HUES48 (cell line): ENCODE data around the gene CDH5.

ENCODE experiments used
- H3K27ac ChIP-seq: one replicate; pipeline ENCODE4 v1.7.0; 2013; ENCODE audit warnings: low read depth, low read length, inconsistent platforms
- H3K27me3 ChIP-seq: 2 replicates; pipeline ENCODE4 v1.6.1; 2013; ENCODE audit warnings: mild to moderate bottlenecking, low read length; ENCODE audit not compliant: control insufficient read depth, insufficient read depth
- H3K36me3 ChIP-seq: 2 replicates; pipeline ENCODE4 v1.6.1; 2013; ENCODE audit warnings: low read length; ENCODE audit not compliant: control insufficient read depth, insufficient read depth
- H3K4me1 ChIP-seq: 2 replicates; pipeline ENCODE4 v1.6.1; 2013; ENCODE audit warnings: mild to moderate bottlenecking, low read length; ENCODE audit not compliant: control insufficient read depth, insufficient read depth
- H3K4me3 ChIP-seq: 2 replicates; pipeline ENCODE4 v1.5.1; 2013; ENCODE audit warnings: mild to moderate bottlenecking, low read depth, low read length
- H3K9ac ChIP-seq: 2 replicates; pipeline ENCODE4 v1.6.1; 2013; ENCODE audit warnings: mild to moderate bottlenecking, low read depth, low read length, moderate library complexity
- H3K9me3 ChIP-seq: 2 replicates; pipeline ENCODE4 v1.6.1; 2013; ENCODE audit warnings: low read length; ENCODE audit not compliant: control insufficient read depth, insufficient read depth

CDH5 gene

DNA sequence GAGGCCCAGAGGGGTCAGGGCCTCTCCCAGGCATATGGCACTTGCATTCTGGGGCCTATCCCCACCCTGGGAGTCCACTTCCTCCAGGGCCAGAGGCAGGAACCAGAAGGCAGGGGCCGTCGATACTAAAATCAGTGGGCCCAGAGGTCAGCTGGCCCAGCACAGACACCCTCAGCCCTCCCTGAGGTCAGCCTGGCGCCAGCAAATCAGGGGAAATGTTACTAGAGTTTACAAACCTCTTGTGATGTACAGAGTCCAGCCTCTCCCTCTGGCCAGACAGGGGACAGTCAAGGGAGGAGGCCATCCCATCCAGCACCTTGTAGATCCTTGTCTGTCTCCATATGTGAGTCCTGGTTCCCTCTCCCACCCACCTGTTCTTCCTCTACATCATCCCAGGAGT, 10.8 kb downstream of the CDH5 start:
- no peak overlapping the region for H3K9ac ChIP-seq
- no peaks in the 10 kb centered on the region for H3K9me3 ChIP-seq
- no peaks in the 10 kb centered on the region for H3K36me3 ChIP-seq
- no peaks in the 10 kb centered on the region for H3K27me3 ChIP-seq
- H3K4me3 ChIP-seq: no peak overlapping the region
- no peak overlapping the region for H3K27ac ChIP-seq
- 0 out of 2 replicates have a peak, but pooled peaks cover 3% of the 10 kb centered on the region for H3K4me1 ChIP-seq

DNA sequence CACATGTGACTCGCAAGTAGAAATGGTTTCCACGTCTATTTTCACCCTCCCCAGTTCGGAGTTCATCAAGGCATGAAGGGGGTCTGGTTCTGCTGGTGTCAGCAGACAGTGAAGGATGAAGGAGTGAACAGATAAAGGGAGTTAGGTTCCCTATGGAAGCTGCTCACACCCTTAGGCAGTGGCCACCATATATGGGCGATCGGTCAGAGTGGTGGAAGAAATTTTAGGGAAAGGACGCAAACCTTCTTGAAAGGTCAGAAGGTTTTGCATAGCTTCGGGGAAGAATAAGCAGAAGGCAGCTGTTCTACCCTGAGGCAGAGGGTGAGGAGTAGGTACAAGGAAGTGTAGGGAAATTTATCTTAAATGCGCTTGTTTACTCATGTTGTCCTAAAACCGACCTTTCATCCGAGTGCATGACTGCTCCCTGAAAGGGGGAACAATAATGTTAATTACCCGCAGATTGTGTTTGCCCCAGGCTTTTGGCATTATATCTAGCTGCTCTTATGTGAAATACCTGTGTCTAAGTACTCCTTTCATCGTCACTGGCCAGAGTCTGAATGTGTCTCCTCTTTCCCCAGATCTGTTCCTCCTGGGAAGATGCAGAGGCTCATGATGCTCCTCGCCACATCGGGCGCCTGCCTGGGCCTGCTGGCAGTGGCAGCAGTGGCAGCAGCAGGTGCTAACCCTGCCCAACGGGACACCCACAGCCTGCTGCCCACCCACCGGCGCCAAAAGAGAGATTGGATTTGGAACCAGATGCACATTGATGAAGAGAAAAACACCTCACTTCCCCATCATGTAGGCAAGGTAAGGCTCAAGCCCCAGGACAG, 12.5 kb downstream of the CDH5 start:
- no peak overlapping the region for H3K4me3 ChIP-seq
- no peak overlapping the region for H3K9ac ChIP-seq
- no peaks in the 10 kb centered on the region for H3K27me3 ChIP-seq
- H3K27ac ChIP-seq: no peak overlapping the region
- no peaks in the 10 kb centered on the region for H3K9me3 ChIP-seq
- H3K4me1 ChIP-seq: peaks cover 9% of the 10 kb centered on the region; the same call in 1 of the 2 replicates
- H3K36me3 ChIP-seq: no peaks in the 10 kb centered on the region

DNA sequence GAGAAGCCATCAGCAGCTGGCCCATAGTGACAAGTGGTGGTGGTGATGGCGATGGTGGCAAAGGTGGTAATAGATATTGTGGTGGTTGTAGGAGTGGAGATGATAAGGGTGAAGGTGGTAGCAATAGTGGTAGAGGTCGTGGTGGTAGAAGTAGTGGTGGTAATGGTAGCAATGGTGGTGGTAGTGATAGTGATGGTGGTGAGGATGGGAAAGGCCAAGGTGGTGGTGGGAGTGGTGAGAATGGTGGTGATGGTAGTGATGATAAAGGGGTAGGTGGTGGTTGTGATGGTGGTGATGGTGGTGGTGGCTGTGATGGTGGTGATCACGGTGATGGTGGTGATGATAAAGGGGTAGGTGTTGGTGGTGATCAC, 13.1 kb downstream of the CDH5 start:
- H3K4me3 ChIP-seq: no peak overlapping the region
- no peak overlapping the region for H3K9ac ChIP-seq
- H3K36me3 ChIP-seq: no peaks in the 10 kb centered on the region
- no peak overlapping the region for H3K27ac ChIP-seq
- peaks cover 9% of the 10 kb centered on the region; the same call in 1 of the 2 replicates for H3K4me1 ChIP-seq
- H3K27me3 ChIP-seq: no peaks in the 10 kb centered on the region
- no peaks in the 10 kb centered on the region for H3K9me3 ChIP-seq

DNA sequence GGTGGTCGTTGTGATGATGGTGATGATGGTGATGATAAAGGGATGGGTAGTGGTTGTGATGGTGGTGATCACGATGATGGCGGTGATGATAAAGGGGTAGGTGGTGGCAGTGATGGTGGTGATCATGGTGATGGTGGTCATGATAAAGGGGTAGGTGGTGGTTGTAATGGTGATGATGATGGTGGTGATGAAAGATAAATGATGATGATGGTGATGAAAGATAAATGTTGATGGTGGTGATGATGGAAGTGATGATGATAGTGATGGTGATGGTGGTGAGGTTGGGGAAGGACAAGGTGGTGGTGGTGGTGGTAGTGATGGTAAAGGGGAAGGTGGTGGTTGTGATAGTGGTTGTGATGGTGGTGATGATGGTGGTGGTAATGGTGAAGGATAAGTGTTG, 13.9 kb downstream of the CDH5 start:
- no peaks in the 10 kb centered on the region for H3K27me3 ChIP-seq

DNA sequence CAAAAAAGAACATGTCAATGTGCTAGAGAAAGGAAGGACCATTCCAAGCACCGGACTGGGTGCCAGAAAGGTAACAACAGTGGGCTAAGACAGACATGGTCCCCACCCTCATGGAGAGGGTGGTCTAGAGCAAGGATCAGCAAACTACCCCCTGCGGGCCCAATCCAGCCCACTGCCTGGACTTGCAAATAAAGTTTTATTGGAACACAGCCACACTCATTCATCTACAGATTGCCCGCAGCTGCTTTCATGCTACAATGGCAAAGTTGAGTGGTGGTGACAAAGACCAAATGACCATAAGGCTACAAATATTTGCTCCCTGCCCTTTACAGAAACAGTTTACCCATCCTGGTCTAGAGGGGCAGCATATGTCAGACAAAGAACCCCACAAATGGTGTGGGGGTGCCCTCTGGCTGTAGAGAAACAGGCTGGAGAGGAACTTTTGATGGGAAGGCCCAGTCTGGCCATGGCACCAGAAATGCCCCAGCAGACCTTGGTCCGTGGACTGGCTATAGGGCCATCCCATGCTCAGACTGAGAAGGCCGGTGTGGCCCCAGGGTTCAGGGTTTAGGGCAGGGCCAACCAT, 15.2 kb downstream of the CDH5 start:
- peaks cover 6% of the 10 kb centered on the region; the same call in 1 of the 2 replicates for H3K4me1 ChIP-seq
- no peaks in the 10 kb centered on the region for H3K36me3 ChIP-seq
- H3K4me3 ChIP-seq: no peak overlapping the region
- H3K9ac ChIP-seq: no peak overlapping the region
- H3K27me3 ChIP-seq: no peaks in the 10 kb centered on the region
- no peaks in the 10 kb centered on the region for H3K9me3 ChIP-seq
- peak overlapping the region; percentile 84 for H3K27ac ChIP-seq

More for the DNA sequence above, 13.9 kb downstream of the CDH5 start:
- Histone ChIP-seq H3K9ac (no peak overlapping the region), H3K4me3 (no peak overlapping the region), H3K4me1 (peaks cover 9% of the 10 kb centered on the region; the same call in 1 of the 2 replicates), H3K36me3 (no peaks in the 10 kb centered on the region), H3K9me3 (no peaks in the 10 kb centered on the region), H3K27ac (no peak overlapping the region)

DNA sequence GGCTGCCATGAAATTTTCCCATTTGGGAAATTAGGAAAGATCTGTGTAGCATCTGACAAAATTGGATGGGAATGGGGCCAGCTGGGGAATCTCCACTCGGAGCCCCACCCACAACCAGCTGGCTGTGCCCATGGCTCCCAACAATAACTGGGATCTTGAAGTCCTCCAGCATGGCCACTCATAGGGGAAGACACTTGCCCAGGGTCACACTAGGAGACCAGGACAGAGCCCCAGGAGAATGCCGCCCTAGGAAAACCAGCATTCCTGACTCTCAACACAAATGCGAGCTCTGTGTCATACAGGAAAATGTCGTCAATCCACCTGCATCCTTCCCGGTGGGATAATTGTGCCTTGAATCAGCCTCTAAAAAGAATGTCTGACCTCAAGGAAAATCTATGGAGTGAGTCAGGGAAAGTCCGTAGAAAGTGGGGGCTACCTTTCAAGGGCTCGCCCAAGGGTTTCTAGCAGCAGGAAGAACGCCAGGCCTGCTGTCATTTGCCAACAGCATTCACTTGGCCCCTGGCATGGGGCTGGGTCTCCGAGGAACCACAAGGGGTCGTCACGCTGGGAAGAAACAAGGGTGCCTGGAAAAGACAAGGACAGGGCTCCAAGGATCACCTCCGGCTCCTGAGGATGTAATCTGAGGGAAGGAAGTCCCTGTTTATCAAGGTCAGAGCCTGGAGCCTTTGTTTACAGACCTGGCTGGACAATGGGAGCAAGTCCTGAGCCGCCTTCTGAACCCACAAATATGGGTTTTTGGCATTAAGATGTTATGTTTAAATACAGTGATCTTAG, 15.9 kb downstream of the CDH5 start:
- peak overlapping the region; percentile 84 for H3K27ac ChIP-seq

DNA sequence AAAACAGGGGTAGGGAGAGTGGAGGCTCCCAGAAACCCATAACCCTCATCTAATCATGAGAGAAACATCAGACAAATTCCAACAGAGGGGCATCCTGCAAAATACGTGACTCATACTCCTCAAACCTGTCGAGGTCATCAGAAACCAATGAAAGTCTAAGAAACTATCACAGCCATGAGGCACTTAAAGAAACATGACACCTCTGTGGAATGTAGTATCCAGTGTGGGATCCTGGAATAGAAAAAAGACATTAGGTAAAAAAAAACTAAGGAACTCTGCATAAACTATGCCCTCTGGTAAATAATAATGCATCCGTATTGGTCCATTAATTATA, 16.4 kb downstream of the CDH5 start:
- Histone ChIP-seq H3K27me3 (no peaks in the 10 kb centered on the region), H3K27ac (peak overlapping the region; percentile 84), H3K4me3 (no peak overlapping the region), H3K36me3 (no peaks in the 10 kb centered on the region), H3K9me3 (no peaks in the 10 kb centered on the region), H3K4me1 (peaks cover 6% of the 10 kb centered on the region; the same call in 1 of the 2 replicates), H3K9ac (no peak overlapping the region)

More for the DNA sequence above, 15.9 kb downstream of the CDH5 start:
- Histone ChIP-seq H3K27me3 (no peaks in the 10 kb centered on the region), H3K4me3 (no peak overlapping the region), H3K9me3 (no peaks in the 10 kb centered on the region), H3K9ac (no peak overlapping the region), H3K36me3 (no peaks in the 10 kb centered on the region), H3K4me1 (peaks cover 6% of the 10 kb centered on the region; the same call in 1 of the 2 replicates)

DNA sequence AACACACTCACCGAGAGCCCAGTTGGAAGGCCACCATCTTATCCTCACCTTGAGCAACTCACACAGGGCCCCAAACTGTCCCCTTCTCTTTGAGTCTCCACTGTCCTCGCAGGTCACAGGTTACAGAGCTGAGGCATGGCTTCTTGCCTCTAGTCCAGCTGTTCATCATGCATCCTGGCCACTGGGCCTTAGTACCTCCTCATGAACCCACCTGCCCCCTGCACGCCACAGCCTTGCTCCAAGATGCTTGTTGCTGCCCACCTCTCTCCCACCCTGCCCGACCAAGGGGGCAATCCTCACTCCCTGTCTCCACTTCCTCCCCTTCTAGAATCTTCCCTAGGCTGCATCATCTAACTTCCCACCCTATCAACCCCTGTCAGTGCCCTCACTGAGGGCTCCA, 17.1 kb downstream of the CDH5 start:
- no peak overlapping the region for H3K4me3 ChIP-seq
- H3K9ac ChIP-seq: no peak overlapping the region
- H3K4me1 ChIP-seq: peaks cover 6% of the 10 kb centered on the region; the same call in 1 of the 2 replicates
- no peaks in the 10 kb centered on the region for H3K9me3 ChIP-seq
- no peaks in the 10 kb centered on the region for H3K36me3 ChIP-seq
- no peaks in the 10 kb centered on the region for H3K27me3 ChIP-seq
- peak overlapping the region; percentile 46 for H3K27ac ChIP-seq

DNA sequence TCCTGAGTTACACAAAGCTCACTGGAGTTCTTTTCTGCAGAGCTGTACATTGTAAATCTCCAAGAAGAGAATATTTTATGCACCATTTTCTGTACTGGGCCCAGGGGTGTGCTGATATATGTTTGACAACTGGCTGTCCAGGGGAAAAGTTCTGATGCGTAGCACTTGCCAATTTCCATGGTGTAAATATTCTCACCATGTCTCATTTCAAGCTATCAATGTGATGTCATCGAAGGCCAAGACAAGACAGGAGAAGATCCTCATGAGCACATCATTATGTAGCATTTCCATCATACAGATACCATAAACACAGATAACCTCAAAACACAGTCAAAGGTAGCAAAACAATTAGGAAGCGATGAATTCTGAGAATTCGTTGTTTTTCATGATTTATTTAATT, 18.9 kb downstream of the CDH5 start:
- no peak overlapping the region for H3K4me3 ChIP-seq
- no peaks in the 10 kb centered on the region for H3K36me3 ChIP-seq
- peaks cover 6% of the 10 kb centered on the region; the same call in 1 of the 2 replicates for H3K4me1 ChIP-seq
- no peaks in the 10 kb centered on the region for H3K9me3 ChIP-seq
- H3K9ac ChIP-seq: no peak overlapping the region
- no peak overlapping the region for H3K27ac ChIP-seq
- no peaks in the 10 kb centered on the region for H3K27me3 ChIP-seq

DNA sequence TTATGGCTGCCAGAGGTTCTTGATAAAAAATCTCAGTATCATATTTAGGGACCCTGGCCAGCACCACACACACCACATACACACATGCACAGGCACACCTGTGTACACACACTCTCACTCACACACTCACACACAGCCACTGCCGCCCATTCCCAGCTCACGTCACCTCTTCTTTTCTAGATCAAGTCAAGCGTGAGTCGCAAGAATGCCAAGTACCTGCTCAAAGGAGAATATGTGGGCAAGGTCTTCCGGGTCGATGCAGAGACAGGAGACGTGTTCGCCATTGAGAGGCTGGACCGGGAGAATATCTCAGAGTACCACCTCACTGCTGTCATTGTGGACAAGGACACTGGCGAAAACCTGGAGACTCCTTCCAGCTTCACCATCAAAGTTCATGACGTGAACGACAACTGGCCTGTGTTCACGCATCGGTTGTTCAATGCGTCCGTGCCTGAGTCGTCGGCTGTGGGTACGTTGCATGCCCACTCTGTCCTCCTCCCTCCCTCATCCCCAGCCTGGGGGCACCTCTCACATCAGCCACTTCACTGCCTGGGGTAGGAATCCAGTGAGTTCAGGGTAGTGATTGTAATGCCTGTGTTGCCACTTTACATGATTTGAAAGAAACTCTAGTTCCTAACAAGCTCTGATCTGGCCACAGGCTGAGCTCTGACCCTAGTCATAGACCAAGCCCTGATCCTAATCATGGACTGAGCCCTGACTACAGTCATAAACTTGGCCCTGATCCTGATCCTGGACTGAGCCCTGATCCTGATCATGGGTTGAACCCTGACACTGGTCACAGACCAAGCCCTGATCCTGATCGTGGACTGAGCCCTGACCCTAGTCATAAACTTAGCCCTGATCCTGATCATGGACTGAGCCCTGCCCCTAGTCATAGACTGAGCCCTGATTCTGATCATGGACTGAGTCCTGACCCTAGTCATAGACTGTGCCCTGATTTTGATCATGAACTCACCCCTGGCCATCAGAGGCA, 20.4 kb downstream of the CDH5 start:
- H3K4me3 ChIP-seq: no peak overlapping the region

More for the DNA sequence above, 20.4 kb downstream of the CDH5 start:
- Histone ChIP-seq H3K4me1 (peaks cover 6% of the 10 kb centered on the region; the same call in 1 of the 2 replicates), H3K27me3 (no peaks in the 10 kb centered on the region), H3K9ac (no peak overlapping the region), H3K36me3 (no peaks in the 10 kb centered on the region), H3K9me3 (no peaks in the 10 kb centered on the region), H3K27ac (no peak overlapping the region)
